ENCODE data around the gene ASXL3.

ASXL3 gene

GRCh38 chr18:33581856-33582255 is 3.8 kb downstream of the ASXL3 start:
- H3K4me3 ChIP-seq (ENCODE audit: low read depth, low read length), result no peak overlapping the region

DNA sequence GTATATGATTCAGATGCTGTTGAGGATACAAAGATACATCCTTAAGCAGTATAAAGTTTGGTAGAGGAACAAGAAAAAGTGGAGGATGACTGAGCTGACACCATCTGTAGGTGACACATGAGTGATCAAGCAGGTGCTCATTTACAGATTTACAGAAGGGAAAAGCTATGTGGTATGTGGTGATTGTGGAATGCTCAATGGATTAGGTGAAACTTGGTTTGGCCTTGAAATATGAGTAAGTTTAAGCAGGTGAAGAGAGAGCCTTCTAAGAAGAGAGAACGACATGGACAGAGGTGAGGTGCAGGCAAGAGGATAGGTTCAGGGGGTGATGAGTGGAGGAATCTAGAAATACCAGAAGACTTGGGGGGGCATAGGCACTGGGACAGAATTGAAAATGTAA is 5.9 kb downstream of the ASXL3 start:
- H3K4me3 ChIP-seq (ENCODE audit: low read depth, low read length), result no peak overlapping the region

- no peak overlapping the region for H3K4me3 ChIP-seq (ENCODE audit: low read depth, low read length)
Observed at GRCh38 chr18:33584548-33585430, 6.8 kb downstream of the ASXL3 start.

DNA sequence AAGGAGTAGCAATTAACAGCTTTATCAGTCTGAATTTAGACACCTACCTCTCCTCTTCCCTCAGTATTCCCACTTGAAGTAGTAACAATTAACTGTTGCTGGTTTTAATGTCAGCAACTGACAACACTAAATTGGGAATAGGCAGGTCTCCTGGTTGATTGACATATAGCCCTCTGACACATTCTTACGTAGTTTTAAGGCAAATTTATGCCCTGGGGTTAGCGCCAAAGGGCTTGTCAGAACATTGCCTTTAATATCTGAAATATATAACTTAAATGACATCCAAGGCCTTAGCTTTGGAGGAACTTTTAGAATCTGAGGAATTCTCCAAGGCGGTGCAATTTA is 7.4 kb downstream of the ASXL3 start:
- no peak overlapping the region for H3K4me3 ChIP-seq (ENCODE audit: low read depth, low read length)

- H3K4me3 ChIP-seq (ENCODE audit: low read depth, low read length), result no peak overlapping the region
Observed at GRCh38 chr18:33588361-33588760, 10.3 kb downstream of the ASXL3 start.

- H3K4me3 ChIP-seq (ENCODE audit: low read depth, low read length), result no peak overlapping the region
Observed at GRCh38 chr18:33593261-33593660, 15.2 kb downstream of the ASXL3 start.

- no peak overlapping the region for H3K4me3 ChIP-seq (ENCODE audit: low read depth, low read length)
Observed at GRCh38 chr18:33594799-33595198, 16.8 kb downstream of the ASXL3 start.

DNA sequence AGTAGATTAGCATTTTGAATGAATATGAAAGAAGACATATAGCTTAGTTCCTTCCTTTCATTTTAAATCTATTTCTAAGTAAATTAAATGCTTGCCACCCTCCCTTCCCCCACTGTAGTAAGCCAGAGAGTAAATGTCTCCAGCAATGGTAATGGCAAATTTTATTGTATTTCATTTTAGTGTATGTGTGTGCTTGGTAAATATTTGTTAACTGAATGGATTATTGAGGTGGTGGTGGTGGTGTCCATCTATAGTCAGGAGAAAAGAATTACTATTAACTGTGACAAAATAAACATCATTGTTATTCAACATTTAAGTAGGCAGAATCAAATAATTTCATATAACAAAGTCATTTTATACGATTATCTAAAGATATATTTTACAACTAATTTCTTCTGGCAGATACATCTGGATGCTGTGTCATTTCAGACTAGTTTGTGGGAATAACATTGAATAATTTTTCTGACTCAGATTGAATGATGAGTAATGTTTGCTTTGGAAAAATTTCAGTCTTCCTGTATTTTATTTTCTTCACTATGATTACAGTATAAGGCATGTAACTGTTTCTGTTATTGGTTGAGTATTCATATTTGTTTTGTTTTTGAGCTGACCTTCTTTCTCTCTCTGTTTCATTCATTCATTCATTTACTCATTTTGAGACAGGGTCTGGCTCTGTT is 18.3 kb downstream of the ASXL3 start:
- H3K4me3 ChIP-seq (ENCODE audit: low read depth, low read length), result no peak overlapping the region

DNA sequence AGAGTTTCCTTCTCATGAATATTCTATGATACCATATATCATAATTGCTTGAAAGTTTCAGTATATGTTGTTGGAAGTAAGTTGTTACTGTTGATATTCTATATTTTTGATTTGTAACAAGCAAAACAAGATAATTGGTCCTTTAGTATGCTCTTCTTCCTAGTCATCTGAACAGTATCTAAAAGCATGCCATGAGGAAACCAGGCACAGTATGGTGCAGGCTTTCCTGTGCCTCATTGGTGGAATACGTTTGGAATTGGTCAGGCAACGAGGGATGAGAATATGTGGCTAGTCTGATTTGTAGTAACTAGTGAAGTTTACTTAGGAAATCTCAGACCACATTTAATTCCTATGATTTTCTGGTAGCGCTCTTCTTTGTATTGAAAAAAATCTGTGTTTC is 22.8 kb downstream of the ASXL3 start:
- H3K4me3 ChIP-seq (ENCODE audit: low read depth, low read length), result no peak overlapping the region

GRCh38 chr18:33603454-33603853 is 25.4 kb downstream of the ASXL3 start:
- no peak overlapping the region for H3K4me3 ChIP-seq (ENCODE audit: low read depth, low read length)

- H3K4me3 ChIP-seq (ENCODE audit: low read depth, low read length), result no peak overlapping the region
Observed at GRCh38 chr18:33605250-33605649, 27.2 kb downstream of the ASXL3 start.

DNA sequence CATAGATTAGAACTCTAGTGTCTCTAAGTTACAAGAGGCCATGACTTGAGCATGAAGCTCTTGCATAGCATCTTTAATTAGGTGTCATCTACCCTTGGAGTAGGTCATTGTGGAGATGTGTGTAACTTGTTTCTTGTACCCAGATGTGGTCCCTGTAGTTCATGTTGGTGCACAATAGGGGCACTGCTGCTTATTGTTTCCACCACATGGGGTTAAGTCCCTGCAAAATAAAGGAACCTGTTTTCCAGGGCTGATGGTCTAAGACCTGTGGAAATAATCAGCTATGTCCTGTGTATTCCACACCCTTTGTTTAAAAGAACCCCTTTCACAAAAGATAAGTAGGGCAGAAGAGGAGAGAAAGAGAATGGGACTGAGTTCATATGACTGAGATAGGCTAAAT is 28.6 kb downstream of the ASXL3 start:
- no peak overlapping the region for H3K4me3 ChIP-seq (ENCODE audit: low read depth, low read length)

GRCh38 chr18:33611525-33612135 is 33.6 kb downstream of the ASXL3 start:
- H3K4me3 ChIP-seq (ENCODE audit: low read depth, low read length), result no peak overlapping the region

- no peak overlapping the region for H3K4me3 ChIP-seq (ENCODE audit: low read depth, low read length)
Observed at GRCh38 chr18:33612632-33613031, 34.6 kb downstream of the ASXL3 start.

DNA sequence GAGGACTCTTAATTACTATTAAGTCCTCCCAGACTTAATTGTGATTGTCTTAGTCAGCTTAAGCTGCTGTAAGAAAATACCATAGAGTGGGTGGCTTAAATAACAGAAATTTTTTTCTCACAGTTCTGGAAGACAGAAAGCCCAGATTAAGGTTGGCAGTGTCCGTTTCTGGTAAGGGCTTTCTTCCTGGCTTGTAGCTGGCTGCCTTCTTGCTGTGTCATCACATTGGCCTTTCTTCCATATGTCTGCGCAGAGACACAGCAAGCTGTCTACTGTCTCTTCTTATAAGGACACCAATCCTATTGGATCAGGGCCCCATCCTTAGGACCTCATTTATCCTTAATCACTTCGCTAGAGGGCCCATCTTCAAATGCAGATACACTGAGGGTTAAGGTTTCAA is 38.5 kb downstream of the ASXL3 start:
- H3K4me3 ChIP-seq (ENCODE audit: low read depth, low read length), result no peak overlapping the region

DNA sequence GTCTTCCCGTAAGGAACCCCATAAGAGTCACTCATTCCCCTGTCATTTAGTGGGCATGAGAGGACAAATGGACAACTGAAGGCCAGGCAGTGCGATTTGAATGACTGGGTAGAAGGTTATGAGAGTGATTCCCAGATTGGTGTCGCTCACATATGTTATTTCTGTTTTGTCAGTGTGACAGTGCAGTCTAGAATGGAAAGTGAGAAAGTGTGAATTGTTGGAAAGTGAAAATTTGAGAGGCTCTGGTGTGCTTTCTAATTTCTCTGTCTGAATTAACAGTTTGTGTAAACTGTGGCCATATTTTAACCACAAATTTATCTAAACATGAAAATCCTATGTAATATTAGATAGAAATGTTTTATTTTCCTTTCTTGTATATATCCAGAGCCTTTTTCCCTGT is 49.1 kb downstream of the ASXL3 start:
- no peak overlapping the region for H3K4me3 ChIP-seq (ENCODE audit: low read depth, low read length)

- no peak overlapping the region for H3K4me3 ChIP-seq (ENCODE audit: low read depth, low read length)
Observed at GRCh38 chr18:33630476-33630875, 52.5 kb downstream of the ASXL3 start.

GRCh38 chr18:33641141-33641540 is 63.1 kb downstream of the ASXL3 start:
- no peak overlapping the region for H3K4me3 ChIP-seq (ENCODE audit: low read depth, low read length)

- H3K4me3 ChIP-seq (ENCODE audit: low read depth, low read length), result no peak overlapping the region
Observed at GRCh38 chr18:33644494-33644893, 66.5 kb downstream of the ASXL3 start.

DNA sequence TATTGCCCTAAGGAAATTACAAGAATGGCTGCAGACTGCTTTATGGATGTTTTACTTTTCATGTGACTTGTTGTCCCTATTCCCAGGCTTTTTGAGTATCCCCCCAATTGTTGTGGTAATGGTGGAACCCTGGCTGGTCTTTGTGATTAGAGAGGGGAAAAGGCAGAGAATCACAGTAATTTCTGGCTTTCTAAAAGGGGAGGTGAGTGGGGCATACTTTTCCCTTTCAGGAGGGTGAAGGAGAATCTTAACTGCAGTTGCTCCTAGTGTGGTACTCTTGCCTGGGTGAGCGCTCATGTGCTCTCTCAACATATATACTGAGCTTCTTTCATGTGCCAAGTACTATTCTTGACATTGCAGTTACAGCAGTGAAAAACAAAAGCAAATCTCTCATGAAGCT is 69.3 kb downstream of the ASXL3 start:
- H3K4me3 ChIP-seq (ENCODE audit: low read depth, low read length), result no peak overlapping the region

DNA sequence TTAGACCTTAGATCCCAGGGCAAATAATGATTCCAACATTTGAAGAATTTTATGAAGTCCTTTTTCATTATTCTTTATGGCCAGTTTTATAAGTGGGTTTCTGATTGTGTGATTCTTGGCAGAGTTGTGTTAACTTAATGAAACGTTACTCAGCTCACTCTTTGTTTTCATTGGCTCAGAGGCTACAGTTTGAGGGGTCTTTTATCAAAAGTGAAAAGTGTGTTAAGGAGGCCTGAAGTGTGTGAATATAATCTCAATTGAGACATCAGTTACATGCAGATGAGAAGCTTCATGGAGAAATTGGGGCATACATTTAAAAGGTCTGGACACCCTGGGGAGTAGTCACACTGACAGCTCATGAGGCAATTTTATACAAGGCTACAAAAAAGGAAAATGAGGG is 74.6 kb downstream of the ASXL3 start:
- no peak overlapping the region for H3K4me3 ChIP-seq (ENCODE audit: low read depth, low read length)

GRCh38 chr18:33653231-33653630 is 75.2 kb downstream of the ASXL3 start:
- no peak overlapping the region for H3K4me3 ChIP-seq (ENCODE audit: low read depth, low read length)
